ENCODE results near the gene WDR86.

Gene WDR86

GRCh38 chr7:151366166-151366879, 43.5 kb downstream of the WDR86 start:
- peaks cover 26% of the 10 kb centered on the region for H3K36me3 ChIP-seq
- H3K27ac ChIP-seq = no peak overlapping the region
- H3K9me3 ChIP-seq (ENCODE audit: severe bottlenecking) = no peaks in the 10 kb centered on the region
- no peak for DNase-seq
- no peak overlapping the region for H3K4me3 ChIP-seq (ENCODE audit: low read depth, low read length)
- no peaks in the 10 kb centered on the region for H3K27me3 ChIP-seq (ENCODE audit: insufficient read depth, low read depth, severe bottlenecking)
- TF ChIP-seq, protein P1, sequence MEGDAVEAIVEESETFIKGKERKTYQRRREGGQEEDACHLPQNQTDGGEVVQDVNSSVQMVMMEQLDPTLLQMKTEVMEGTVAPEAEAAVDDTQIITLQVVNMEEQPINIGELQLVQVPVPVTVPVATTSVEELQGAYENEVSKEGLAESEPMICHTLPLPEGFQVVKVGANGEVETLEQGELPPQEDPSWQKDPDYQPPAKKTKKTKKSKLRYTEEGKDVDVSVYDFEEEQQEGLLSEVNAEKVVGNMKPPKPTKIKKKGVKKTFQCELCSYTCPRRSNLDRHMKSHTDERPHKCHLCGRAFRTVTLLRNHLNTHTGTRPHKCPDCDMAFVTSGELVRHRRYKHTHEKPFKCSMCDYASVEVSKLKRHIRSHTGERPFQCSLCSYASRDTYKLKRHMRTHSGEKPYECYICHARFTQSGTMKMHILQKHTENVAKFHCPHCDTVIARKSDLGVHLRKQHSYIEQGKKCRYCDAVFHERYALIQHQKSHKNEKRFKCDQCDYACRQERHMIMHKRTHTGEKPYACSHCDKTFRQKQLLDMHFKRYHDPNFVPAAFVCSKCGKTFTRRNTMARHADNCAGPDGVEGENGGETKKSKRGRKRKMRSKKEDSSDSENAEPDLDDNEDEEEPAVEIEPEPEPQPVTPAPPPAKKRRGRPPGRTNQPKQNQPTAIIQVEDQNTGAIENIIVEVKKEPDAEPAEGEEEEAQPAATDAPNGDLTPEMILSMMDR (IDR thresholded peaks at IDR 0.05; ENCODE audit: low read depth, low read length) = no peak

- TF ChIP-seq, protein P1 (IDR thresholded peaks at IDR 0.05; ENCODE audit: low read depth, low read length) = no peak
- H3K36me3 ChIP-seq = peaks cover 28% of the 10 kb centered on the region
Measured at GRCh38 chr7:151363182-151363581, 46.7 kb downstream of the WDR86 start.

GRCh38 chr7:151361193-151361959, 48.5 kb downstream of the WDR86 start:
- no peak for DNase-seq
- TF ChIP-seq, protein P1 (IDR thresholded peaks at IDR 0.05; ENCODE audit: low read depth, low read length) = no peak
- Histone ChIP-seq H3K9me3 (ENCODE audit: severe bottlenecking) (no peaks in the 10 kb centered on the region), H3K27ac (no peak overlapping the region), H3K4me3 (ENCODE audit: low read depth, low read length) (no peak overlapping the region), H3K27me3 (ENCODE audit: insufficient read depth, low read depth, severe bottlenecking) (no peaks in the 10 kb centered on the region), H3K36me3 (peaks cover 43% of the 10 kb centered on the region)

More at GRCh38 chr7:151363182-151363581, 46.7 kb downstream of the WDR86 start:
- Histone ChIP-seq H3K27ac (no peak overlapping the region), H3K27me3 (ENCODE audit: insufficient read depth, low read depth, severe bottlenecking) (no peaks in the 10 kb centered on the region), H3K4me3 (ENCODE audit: low read depth, low read length) (no peak overlapping the region), H3K9me3 (ENCODE audit: severe bottlenecking) (no peaks in the 10 kb centered on the region)
- no peak for DNase-seq

DNA sequence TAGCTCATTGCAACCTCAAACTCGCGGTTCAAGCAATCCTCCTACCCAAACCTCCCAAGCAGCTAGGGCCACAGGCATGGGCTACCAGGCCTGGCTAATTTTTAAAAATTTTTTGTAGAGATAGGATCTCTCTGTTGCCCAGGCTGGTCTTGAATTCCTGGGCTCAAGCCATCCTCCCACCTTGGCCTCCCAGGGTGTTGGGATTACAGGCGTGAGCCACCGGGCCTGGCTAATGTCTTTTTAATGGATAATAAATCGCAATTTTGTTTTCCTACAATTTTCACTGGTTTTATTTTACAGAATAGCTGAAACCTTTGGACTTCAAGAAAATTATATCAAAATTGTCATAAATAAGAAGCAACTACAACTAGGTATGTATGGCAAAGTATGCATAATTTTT, 57.3 kb downstream of the WDR86 start:
- Histone ChIP-seq H3K4me3 (ENCODE audit: low read depth, low read length) (no peak overlapping the region), H3K36me3 (peaks cover 72% of the 10 kb centered on the region), H3K9me3 (ENCODE audit: severe bottlenecking) (no peaks in the 10 kb centered on the region), H3K27me3 (ENCODE audit: insufficient read depth, low read depth, severe bottlenecking) (no peaks in the 10 kb centered on the region), H3K27ac (no peak overlapping the region)
- TF ChIP-seq, protein P1 (IDR thresholded peaks at IDR 0.05; ENCODE audit: low read depth, low read length) = no peak
- no peak for DNase-seq

DNA sequence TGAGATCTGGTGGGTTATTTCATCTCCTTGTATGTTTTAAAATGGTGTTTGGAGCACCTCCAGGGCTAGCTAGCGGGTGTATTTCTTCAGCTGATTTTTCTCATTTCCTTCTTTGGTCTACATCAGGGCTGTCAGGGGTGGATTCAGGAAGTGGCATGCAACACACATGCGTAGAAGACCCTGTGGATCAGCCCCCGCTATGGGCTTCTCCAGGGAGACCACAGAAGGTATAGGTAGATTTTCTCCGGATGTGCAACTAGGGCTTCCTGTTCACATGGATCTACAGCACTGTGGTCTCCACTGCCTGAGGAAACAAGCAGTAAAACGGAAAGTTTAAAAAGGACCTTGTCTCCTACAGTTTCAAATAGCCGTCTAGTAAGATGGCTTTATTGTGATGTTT, 57.9 kb downstream of the WDR86 start:
- Histone ChIP-seq H3K27ac (no peak overlapping the region), H3K4me3 (ENCODE audit: low read depth, low read length) (no peak overlapping the region), H3K27me3 (ENCODE audit: insufficient read depth, low read depth, severe bottlenecking) (no peaks in the 10 kb centered on the region), H3K36me3 (peaks cover 72% of the 10 kb centered on the region), H3K9me3 (ENCODE audit: severe bottlenecking) (no peaks in the 10 kb centered on the region)
- no peak for DNase-seq
- TF ChIP-seq, protein P1 (IDR thresholded peaks at IDR 0.05; ENCODE audit: low read depth, low read length) = no peak

Measured in WERI-Rb-1 (cell line).